CD4-positive, alpha-beta memory T cell (primary cell): Measurements from ENCODE around the gene NAT16. TPM values are rescaled to one million over a fixed set of nuclear protein-coding genes. Genes with fewer than 3 reads are reported as not detected.
A peak's percentile ranks its signal among the peaks of the same experiment; 100 is the strongest.
"Not testable (repeated sequence)": the region's sequence is repeated elsewhere in the genome, so short reads cannot be mapped to it uniquely, and the experiment has no call there.

Experiments
- CTCF ChIA-PET: fragments of 350-600 bp; sonication (Branson Sonifier 250); formaldehyde crosslinking; loops from one replicate; lab custom pipeline; 2021; ENCODE audit warnings: inconsistent platforms; ENCODE audit not compliant: partially characterized antibody; lab: Charles Lee
- POLR2A ChIA-PET: fragments of 350-600 bp; sonication (Branson Sonifier 250); formaldehyde crosslinking; loops from one replicate; lab custom pipeline; 2021; ENCODE audit not compliant: partially characterized antibody; lab: Charles Lee
- DNase-seq, 5 donors: peaks; one replicate each; pipeline versions ENCODE4 v3.0.0 to v3.0.0-alpha.2; 2020 to 2022; ENCODE audit warnings: mixed read lengths in 1 of 5
- H3K27ac ChIP-seq: one replicate; pipeline ENCODE4 v1.7.0; 2013; ENCODE audit warnings: low read depth, low read length
- H3K27me3 ChIP-seq: 2 replicates; pipeline ENCODE4 v1.7.0; 2013; ENCODE audit warnings: mild to moderate bottlenecking, low read length, moderate library complexity; ENCODE audit not compliant: insufficient read depth
- H3K36me3 ChIP-seq: 2 replicates; pipeline ENCODE4 v1.7.0; 2013; ENCODE audit warnings: mild to moderate bottlenecking, low read length, moderate library complexity; ENCODE audit not compliant: insufficient read depth
- H3K4me1 ChIP-seq: 2 replicates; pipeline ENCODE4 v1.7.0; 2013; ENCODE audit warnings: mild to moderate bottlenecking, low read length, moderate library complexity; ENCODE audit not compliant: insufficient read depth
- H3K4me3 ChIP-seq, 2 donors: one replicate each; pipeline ENCODE4 v1.7.0; 2013; ENCODE audit warnings: low read length in 2 of 2, mild to moderate bottlenecking in 1 of 2
- H3K9me3 ChIP-seq, 2 donors: one replicate each; pipeline ENCODE4 v1.7.0; 2013; ENCODE audit warnings: low read length in 2 of 2, control low read depth in 1 of 2; ENCODE audit not compliant: control insufficient read depth in 1 of 2
- H3K27ac Mint-ChIP-seq, 7 donors: one replicate each; pipeline ENCODE4 v1.8.0; 2020 to 2021; ENCODE audit warnings: mixed read lengths in 7 of 7, mild to moderate bottlenecking in 6 of 7, inconsistent platforms in 3 of 7, moderate library complexity in 3 of 7
- H3K27me3 Mint-ChIP-seq, 2 donors: one replicate each; pipeline ENCODE4 v1.8.0; 2020 to 2021; ENCODE audit warnings: mixed read lengths in 2 of 2
- H3K36me3 Mint-ChIP-seq, 2 donors: one replicate each; pipeline ENCODE4 v1.8.0; 2020 to 2021; ENCODE audit warnings: mixed read lengths in 2 of 2, inconsistent platforms in 1 of 2, mild to moderate bottlenecking in 1 of 2
- H3K4me1 Mint-ChIP-seq, 4 donors: one replicate each; pipeline ENCODE4 v1.8.0; 2020 to 2021; ENCODE audit warnings: mixed read lengths in 4 of 4, mild to moderate bottlenecking in 1 of 4
- H3K4me3 Mint-ChIP-seq, 8 donors: one replicate each; pipeline ENCODE4 v1.8.0; 2020 to 2021; ENCODE audit warnings: mixed read lengths in 8 of 8, mild to moderate bottlenecking in 7 of 8, moderate library complexity in 6 of 8, inconsistent platforms in 3 of 8
- H3K9me3 Mint-ChIP-seq, 8 donors: one replicate each; pipeline ENCODE4 v1.8.0; 2020 to 2021; ENCODE audit warnings: mixed read lengths in 8 of 8, mild to moderate bottlenecking in 5 of 8, inconsistent platforms in 3 of 8, moderate library complexity in 1 of 8
- intact Hi-C: fragments of 100-400 bp; cut with micrococcal nuclease; formaldehyde crosslinking; loops from one replicate; pipeline ENCODE4 v1.15.1; 2023
- polyA plus RNA-seq, 2 donors: library from polyadenylated mRNA; unstranded; fragments of 300-500 nt; fragmentation: Illumina TruSeq; gene quantifications; one replicate each; pipeline ENCODE4 v1.2.3, GENCODE V29; 2021
- total RNA-seq, 2 experiments: library from RNA; stranded (reverse); gene quantifications; one replicate each; pipeline ENCODE4 v1.2.3, GENCODE V29; 2021

Gene NAT16
- total and polyA plus RNA-seq, 4 experiments from 2014 or later = not detected

GRCh38 chr7:101203740-101204738 is 23.9 kb upstream of the NAT16 start:
- Histone ChIP-seq H3K4me3 (peak overlapping the region in 1 of 2 donors; percentile 6), H3K4me1 (peaks cover 13% of the 10 kb centered on the region)
- H3K36me3 ChIP-seq, intact Hi-C loops, H3K27ac ChIP-seq, H3K9me3 ChIP-seq, H3K9me3 Mint-ChIP-seq, H3K27me3 ChIP-seq: not testable (repeated sequence)
- Mint-ChIP-seq H3K4me1 (peaks cover 7 to 25% (median 13%) of the 10 kb centered on the region in 4 donors), H3K27me3 (peaks cover 11 to 14% of the 10 kb centered on the region in 2 donors), H3K27ac (peak overlapping the region; percentile 29 to 89 (median 71)), H3K4me3 (peak overlapping the region; percentile 76 to 89 (median 82)), H3K36me3 (peaks cover 16 to 18% of the 10 kb centered on the region in 2 donors)
- ChIA-PET CTCF (interaction anchor here (0.7 to 5.9 kb wide), 5 partner anchors 11 to 60 kb away, joined by 3 to 45 read pairs (median 7); partner anchors contain the start of genes FIS1, PLOD3 and ZNHIT1), POLR2A (interaction anchor here (2.2 to 3.1 kb wide), 2 partner anchors 14 to 40 kb away, joined by 16 to 18 read pairs; partner anchors contain the start of genes FIS1, PLOD3 and ZNHIT1)
- DNase-seq = peak in 4 of 5 donors; percentile 34 to 45 (median 40)

GRCh38 chr7:101202603-101202918 is 22.5 kb upstream of the NAT16 start:
- Histone ChIP-seq H3K27ac (no peak overlapping the region), H3K4me1 (peaks cover 13% of the 10 kb centered on the region), H3K4me3 (no peak overlapping the region), H3K27me3 (no peaks in the 10 kb centered on the region), H3K9me3 (no peaks in the 10 kb centered on the region), H3K36me3 (no peaks in the 10 kb centered on the region)
- CTCF ChIA-PET = interaction anchor here (0.8 to 5.9 kb wide), 2 partner anchors 10 to 15 kb away, joined by 4 to 45 read pairs; partner anchors contain the start of genes PLOD3 and ZNHIT1
- no peak for DNase-seq
- peaks cover 7 to 25% (median 13%) of the 10 kb centered on the region in 4 donors for H3K4me1 Mint-ChIP-seq
- intact Hi-C loops = no loop called here
- POLR2A ChIA-PET = interaction anchor here (1.0 to 1.2 kb wide), 2 partner anchors 15 to 42 kb away, joined by 3 to 4 read pairs; partner anchors contain the start of genes FIS1 and PLOD3
- H3K27me3 Mint-ChIP-seq = peaks cover 11 to 14% of the 10 kb centered on the region in 2 donors
- H3K4me3 Mint-ChIP-seq = peak overlapping the region in 2 of 8 donors; percentile 26 to 52
- H3K27ac Mint-ChIP-seq = peak overlapping the region in 1 of 7 donors; percentile 4
- no peaks in the 10 kb centered on the region for H3K9me3 Mint-ChIP-seq
- H3K36me3 Mint-ChIP-seq = peaks cover 6 to 9% of the 10 kb centered on the region in 2 donors

- peaks cover 7 to 25% (median 13%) of the 10 kb centered on the region in 4 donors for H3K4me1 Mint-ChIP-seq
- no peak overlapping the region for H3K27ac Mint-ChIP-seq
- no peaks in the 10 kb centered on the region for H3K9me3 ChIP-seq
- peak overlapping the region in 5 of 8 donors; percentile 15 to 52 (median 44) for H3K4me3 Mint-ChIP-seq
- intact Hi-C loops = no loop called here
- H3K4me3 ChIP-seq = no peak overlapping the region
- H3K9me3 Mint-ChIP-seq = no peaks in the 10 kb centered on the region
- no peaks in the 10 kb centered on the region for H3K27me3 ChIP-seq
- ChIA-PET CTCF (interaction anchor here (0.8 to 5.9 kb wide), 3 partner anchors 9 to 16 kb away, joined by 3 to 45 read pairs (median 4); partner anchors contain the start of genes PLOD3 and ZNHIT1), POLR2A (interaction anchor here (1.0 to 1.2 kb wide), 2 partner anchors 15 to 43 kb away, joined by 3 to 4 read pairs; partner anchors contain the start of genes FIS1 and PLOD3)
- peaks cover 11 to 15% of the 10 kb centered on the region in 2 donors for H3K27me3 Mint-ChIP-seq
- peaks cover 6 to 8% of the 10 kb centered on the region in 2 donors for H3K36me3 Mint-ChIP-seq
- H3K27ac ChIP-seq = no peak overlapping the region
- DNase-seq = no peak
- H3K36me3 ChIP-seq = no peaks in the 10 kb centered on the region
- H3K4me1 ChIP-seq = peaks cover 13% of the 10 kb centered on the region
Measured at GRCh38 chr7:101201695-101202602, 21.9 kb upstream of the NAT16 start.

DNA sequence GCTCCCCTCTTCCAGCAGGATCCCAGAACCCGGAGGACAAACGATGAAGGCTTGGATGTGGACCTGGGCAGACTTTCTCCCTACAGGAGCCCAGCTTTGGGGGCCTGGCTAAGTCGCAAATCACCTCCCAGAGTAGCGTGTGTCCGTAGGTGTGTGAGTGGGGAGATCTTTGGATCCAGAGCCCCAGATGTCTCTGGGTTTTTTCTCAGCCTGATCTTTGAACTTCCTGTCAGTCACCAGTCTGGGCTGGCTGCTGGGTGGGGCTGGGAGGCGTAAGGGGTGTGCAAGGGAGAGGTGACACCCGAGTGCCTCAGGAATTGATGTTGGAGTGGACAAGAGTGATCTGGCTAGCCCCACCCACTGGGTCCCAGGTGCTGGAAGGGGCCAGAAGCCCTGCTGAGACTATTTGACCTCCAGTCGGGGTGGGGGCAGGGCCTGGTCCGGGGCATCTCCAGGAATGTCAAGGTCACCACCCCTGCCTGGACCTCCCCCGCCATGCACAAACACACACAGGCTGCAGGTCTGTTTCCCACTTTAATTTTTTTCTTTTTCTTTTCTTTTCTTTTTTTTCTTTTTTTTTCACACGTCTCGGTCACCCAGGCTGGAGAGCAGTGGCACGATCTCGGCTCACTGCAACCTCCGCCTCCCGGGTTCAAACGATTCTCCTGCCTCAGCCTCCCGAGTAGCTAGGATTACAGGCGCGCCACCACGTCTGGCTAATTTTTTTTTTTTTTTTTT is 20.9 kb upstream of the NAT16 start, which contains the start of gene MOGAT3:
MOGAT3 (minus strand) TSS at position 175 of the 738 bp plus-strand sequence. CDS start 182 bp downstream, outside the sequence.
- no peaks in the 10 kb centered on the region for H3K9me3 Mint-ChIP-seq
- DNase-seq = no peak
- Histone ChIP-seq H3K4me1 (peaks cover 13% of the 10 kb centered on the region), H3K36me3 (no peaks in the 10 kb centered on the region), H3K9me3 (no peaks in the 10 kb centered on the region), H3K4me3 (no peak within 1 kb of the TSS), H3K27ac (no peak within 1 kb of the TSS), H3K27me3 (no peaks in the 10 kb centered on the region)
- peaks cover 11 to 15% of the 10 kb centered on the region in 2 donors for H3K27me3 Mint-ChIP-seq
- peaks cover 7 to 25% (median 13%) of the 10 kb centered on the region in 4 donors for H3K4me1 Mint-ChIP-seq
- ChIA-PET POLR2A (interaction anchor here (1.0 kb wide), 1 partner anchor 16 kb away, joined by 4 read pairs; the partner anchor contains the start of genes PLOD3 and ZNHIT1), CTCF (interaction anchor here (1.2 to 5.9 kb wide), 3 partner anchors 8 to 57 kb away, joined by 3 to 45 read pairs (median 4); partner anchors contain the start of genes PLOD3 and ZNHIT1)
- no peak within 1 kb of the TSS for H3K27ac Mint-ChIP-seq
- H3K4me3 Mint-ChIP-seq = peak within 1 kb of the TSS in 6 of 8 donors; percentile 15 to 68 (median 40)
- H3K36me3 Mint-ChIP-seq = peaks cover 3 to 7% of the 10 kb centered on the region in 2 donors
- intact Hi-C loops = no loop called here

GRCh38 chr7:101200504-101200861 is 20.4 kb upstream of the NAT16 start:
- Histone ChIP-seq H3K36me3 (no peaks in the 10 kb centered on the region), H3K4me1 (peaks cover 13% of the 10 kb centered on the region), H3K4me3 (no peak overlapping the region), H3K27me3 (no peaks in the 10 kb centered on the region), H3K9me3 (no peaks in the 10 kb centered on the region), H3K27ac (no peak overlapping the region)
- Mint-ChIP-seq H3K9me3 (no peaks in the 10 kb centered on the region), H3K4me3 (no peak overlapping the region), H3K4me1 (peaks cover 7 to 25% (median 13%) of the 10 kb centered on the region in 4 donors), H3K27me3 (peaks cover 11 to 15% of the 10 kb centered on the region in 2 donors), H3K36me3 (peaks cover 0 to 3% of the 10 kb centered on the region in 2 donors), H3K27ac (no peak overlapping the region)
- ChIA-PET POLR2A (interaction anchor here (1.0 kb wide), 1 partner anchor 17 kb away, joined by 4 read pairs; the partner anchor contains the start of genes PLOD3 and ZNHIT1), CTCF (interaction anchor here (1.2 to 5.9 kb wide), 3 partner anchors 8 to 57 kb away, joined by 3 to 45 read pairs (median 4); partner anchors contain the start of genes PLOD3 and ZNHIT1)
- intact Hi-C loops = no loop called here
- DNase-seq = no peak

GRCh38 chr7:101199522-101199921 is 19.4 kb upstream of the NAT16 start:
- not testable (repeated sequence) for H3K27ac Mint-ChIP-seq, H3K36me3 Mint-ChIP-seq
- CTCF ChIA-PET = interaction anchor here (0.7 to 5.9 kb wide), 4 partner anchors 7 to 126 kb away, joined by 3 to 45 read pairs (median 4); no protein-coding TSS in a partner anchor

More at GRCh38 chr7:101199522-101199921, 19.4 kb upstream of the NAT16 start:
- H3K27ac ChIP-seq, H3K36me3 ChIP-seq, H3K4me3 ChIP-seq, H3K9me3 Mint-ChIP-seq, DNase-seq, intact Hi-C loops, H3K9me3 ChIP-seq, H3K27me3 ChIP-seq, H3K4me3 Mint-ChIP-seq: not testable (repeated sequence)
- peaks cover 13% of the 10 kb centered on the region for H3K4me1 ChIP-seq
- Mint-ChIP-seq H3K27me3 (peaks cover 12 to 18% of the 10 kb centered on the region in 2 donors), H3K4me1 (peaks cover 7 to 25% (median 13%) of the 10 kb centered on the region in 4 donors)
- POLR2A ChIA-PET = interaction anchor here (1.0 kb wide), 1 partner anchor 18 kb away, joined by 4 read pairs; the partner anchor contains the start of genes PLOD3 and ZNHIT1
